Colonic mucosa (tissue), 4 donors: Measurements from ENCODE around the gene NDST1. TPM values are rescaled to one million over a fixed set of nuclear protein-coding genes. Genes with fewer than 3 reads are reported as not detected.

Source experiments
- DNase-seq: peaks from one replicate; pipeline ENCODE4 v3.0.0-alpha.2; 2020
- H3K27ac ChIP-seq: fragments of 200-600 bp; one replicate; pipeline ENCODE4 v1.8.0; 2021
- H3K27me3 ChIP-seq: fragments of 200-600 bp; one replicate; pipeline ENCODE4 v1.8.0; 2021
- H3K36me3 ChIP-seq: fragments of 200-600 bp; one replicate; pipeline ENCODE4 v1.8.0; 2021
- H3K4me1 ChIP-seq: fragments of 200-600 bp; one replicate; pipeline ENCODE4 v1.8.0; 2021; ENCODE audit warnings: mild to moderate bottlenecking
- H3K4me3 ChIP-seq: fragments of 200-600 bp; one replicate; pipeline ENCODE4 v1.8.0; 2021
- H3K9ac ChIP-seq, 2 donors: one replicate each; pipeline ENCODE4 v1.7.0; 2013; ENCODE audit warnings: control low read depth in 2 of 2, low read depth in 2 of 2, low read length in 2 of 2
- H3K9me3 ChIP-seq: fragments of 200-600 bp; one replicate; pipeline ENCODE4 v1.8.0; 2021
- intact Hi-C: fragments of 100-400 bp; cut with DNase I; formaldehyde crosslinking; loops from one replicate; pipeline ENCODE4 v1.14.1; 2022
- total RNA-seq, 2 donors: library from RNA; stranded (reverse); fragmentation: NEBNext Ultra II Directional in 1 of 2; extraction: Animal tissue kit (Norgen Biotek cat#: 25700) in 1 of 2; gene quantifications; one replicate each; pipeline ENCODE4 v1.2.1, GENCODE V29; 2021
- TF ChIP-seq, protein P1 (sequence below): fragments of 200-600 bp; IDR thresholded peaks from one replicate; pipeline ENCODE4 v1.8.0; 2022; ENCODE audit warnings: antibody characterized with exemption, mild to moderate bottlenecking
- donor health status: healthy.
- donor health status: DM: no; HTN: no; CAD: no.
- donor health status: DM: no; HTN: no; CAD: no.

Gene NDST1
- total RNA-seq, 2 donors from 2014 or later = 37.4 to 51.3 TPM

DNA sequence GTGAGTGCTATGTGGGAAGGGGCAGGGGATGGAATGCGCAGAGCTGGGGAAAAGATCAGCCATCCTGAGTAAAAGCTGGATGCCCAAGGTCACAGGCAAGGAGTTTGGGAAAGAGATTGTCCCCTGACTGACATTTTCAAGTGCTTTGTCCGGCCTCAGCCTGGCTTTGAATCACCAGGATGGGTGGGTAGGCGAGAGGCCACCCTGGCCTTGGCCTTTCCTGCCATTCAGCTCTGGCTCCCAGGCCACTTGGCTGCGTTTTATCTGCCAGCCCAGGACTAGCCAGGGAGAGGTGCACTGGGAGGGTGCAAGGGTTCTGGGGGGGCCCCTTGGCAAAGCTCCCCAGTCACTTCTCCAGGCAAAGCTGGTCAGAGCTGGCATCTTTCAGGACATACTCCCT, 95.1 kb downstream of the NDST1 start:
- no peak for DNase-seq
- TF ChIP-seq, protein P1, sequence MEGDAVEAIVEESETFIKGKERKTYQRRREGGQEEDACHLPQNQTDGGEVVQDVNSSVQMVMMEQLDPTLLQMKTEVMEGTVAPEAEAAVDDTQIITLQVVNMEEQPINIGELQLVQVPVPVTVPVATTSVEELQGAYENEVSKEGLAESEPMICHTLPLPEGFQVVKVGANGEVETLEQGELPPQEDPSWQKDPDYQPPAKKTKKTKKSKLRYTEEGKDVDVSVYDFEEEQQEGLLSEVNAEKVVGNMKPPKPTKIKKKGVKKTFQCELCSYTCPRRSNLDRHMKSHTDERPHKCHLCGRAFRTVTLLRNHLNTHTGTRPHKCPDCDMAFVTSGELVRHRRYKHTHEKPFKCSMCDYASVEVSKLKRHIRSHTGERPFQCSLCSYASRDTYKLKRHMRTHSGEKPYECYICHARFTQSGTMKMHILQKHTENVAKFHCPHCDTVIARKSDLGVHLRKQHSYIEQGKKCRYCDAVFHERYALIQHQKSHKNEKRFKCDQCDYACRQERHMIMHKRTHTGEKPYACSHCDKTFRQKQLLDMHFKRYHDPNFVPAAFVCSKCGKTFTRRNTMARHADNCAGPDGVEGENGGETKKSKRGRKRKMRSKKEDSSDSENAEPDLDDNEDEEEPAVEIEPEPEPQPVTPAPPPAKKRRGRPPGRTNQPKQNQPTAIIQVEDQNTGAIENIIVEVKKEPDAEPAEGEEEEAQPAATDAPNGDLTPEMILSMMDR = no peak
- Histone ChIP-seq H3K27me3 (no peaks in the 10 kb centered on the region), H3K36me3 (no peaks in the 10 kb centered on the region), H3K9me3 (no peaks in the 10 kb centered on the region), H3K4me1 (peaks cover 7% of the 10 kb centered on the region), H3K27ac (no peak overlapping the region), H3K4me3 (no peak overlapping the region), H3K9ac (no peak overlapping the region)
- intact Hi-C loops = no loop called here

DNA sequence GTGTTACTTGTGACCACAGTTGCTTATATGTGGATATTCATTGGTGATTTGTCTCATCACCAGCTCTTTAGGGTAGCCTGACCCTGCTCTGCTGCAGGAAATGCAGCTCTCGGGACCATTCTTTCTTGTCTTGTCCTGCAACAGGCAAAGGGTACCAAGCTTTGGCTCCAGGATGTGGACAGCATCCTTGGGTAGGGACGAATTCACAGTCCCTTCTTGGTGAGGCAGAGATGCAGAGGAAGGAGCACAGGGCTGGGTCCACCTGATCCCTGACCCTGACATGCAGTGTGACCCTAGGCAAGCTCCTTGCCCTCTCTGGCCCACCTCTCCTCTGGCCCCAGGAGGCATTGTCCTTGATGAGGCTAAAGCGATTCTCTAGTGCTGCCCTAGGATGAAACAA, 95.6 kb downstream of the NDST1 start:
- no peak overlapping the region for H3K9ac ChIP-seq
- TF ChIP-seq, protein P1 = no peak
- no peaks in the 10 kb centered on the region for H3K36me3 ChIP-seq
- H3K9me3 ChIP-seq = no peaks in the 10 kb centered on the region
- no peaks in the 10 kb centered on the region for H3K27me3 ChIP-seq
- peaks cover 7% of the 10 kb centered on the region for H3K4me1 ChIP-seq
- no peak overlapping the region for H3K4me3 ChIP-seq
- no peak overlapping the region for H3K27ac ChIP-seq
- intact Hi-C loops = no loop called here
- DNase-seq = no peak

DNA sequence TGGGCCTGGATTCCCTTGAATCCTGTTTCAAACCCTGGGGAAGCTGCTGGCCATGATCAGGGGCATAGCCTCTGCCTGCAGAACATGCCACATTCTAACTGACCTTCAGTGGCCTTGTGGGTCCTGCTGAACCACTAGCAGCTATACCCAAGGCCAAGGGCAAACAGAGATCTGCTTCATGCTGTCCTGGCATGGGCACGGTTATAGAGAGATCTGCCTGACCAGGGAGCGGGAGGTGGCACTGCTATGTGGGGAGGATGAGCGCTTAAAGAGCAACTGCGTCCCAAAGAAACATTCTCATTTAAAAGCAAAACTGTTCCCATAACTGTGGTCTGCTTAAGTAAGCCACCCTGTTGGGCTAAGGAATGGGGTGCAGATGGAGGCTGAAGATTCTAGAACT, 96.1 kb downstream of the NDST1 start:
- no peak for DNase-seq
- Histone ChIP-seq H3K36me3 (no peaks in the 10 kb centered on the region), H3K9ac (no peak overlapping the region), H3K27ac (no peak overlapping the region), H3K9me3 (no peaks in the 10 kb centered on the region), H3K4me3 (no peak overlapping the region), H3K4me1 (peaks cover 7% of the 10 kb centered on the region), H3K27me3 (no peaks in the 10 kb centered on the region)
- intact Hi-C loops = no loop called here
- TF ChIP-seq, protein P1 = no peak

DNA sequence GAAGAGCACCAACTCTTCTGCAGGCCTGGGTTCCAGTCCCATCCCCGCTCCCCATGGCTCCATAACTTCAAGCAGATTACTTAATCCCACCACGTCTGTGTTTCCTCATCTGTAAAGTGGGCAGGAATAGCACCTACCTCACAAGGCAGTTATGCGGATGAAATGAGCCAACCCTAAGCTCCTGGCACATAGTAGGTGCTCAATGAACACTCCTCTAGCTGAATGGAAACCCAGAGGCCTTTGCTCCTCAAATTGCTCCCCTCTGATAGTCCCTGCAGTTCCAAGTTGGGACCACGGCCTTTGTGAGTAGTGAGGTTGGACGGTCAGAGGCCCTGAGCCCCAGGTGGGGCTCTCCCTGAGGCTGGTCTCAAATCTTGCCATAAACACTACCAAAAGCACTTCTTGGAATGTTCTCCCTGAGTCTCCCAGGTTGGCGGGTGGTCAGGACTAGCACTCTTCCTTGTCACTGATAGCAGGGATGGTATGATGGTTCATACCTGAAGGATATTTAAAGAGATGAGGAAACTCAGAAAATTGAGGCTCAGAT, 97.0 kb downstream of the NDST1 start:
- no peaks in the 10 kb centered on the region for H3K27me3 ChIP-seq
- H3K4me1 ChIP-seq = peaks cover 2% of the 10 kb centered on the region
- no peak overlapping the region for H3K27ac ChIP-seq
- no peak overlapping the region for H3K4me3 ChIP-seq
- H3K9ac ChIP-seq = no peak overlapping the region
- intact Hi-C loops = no loop called here
- H3K36me3 ChIP-seq = no peaks in the 10 kb centered on the region
- DNase-seq = no peak
- H3K9me3 ChIP-seq = no peaks in the 10 kb centered on the region
- TF ChIP-seq, protein P1 = no peak

DNA sequence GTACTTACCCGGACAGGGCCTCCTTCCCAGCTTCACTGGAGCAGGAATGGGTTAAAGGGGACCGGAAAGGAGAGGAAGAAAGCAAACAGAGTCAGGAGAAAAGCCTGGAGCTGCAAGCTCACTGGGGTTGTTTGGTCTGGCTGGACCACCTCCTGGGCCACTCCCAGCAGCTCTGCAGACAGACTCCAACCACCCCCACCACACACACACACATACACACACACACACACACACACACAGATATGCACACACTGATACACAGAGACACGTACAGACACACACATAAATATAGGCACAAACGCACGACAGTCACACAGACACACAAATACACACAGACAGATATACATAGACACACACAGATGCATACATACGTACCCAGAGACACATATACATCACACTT, 97.6 kb downstream of the NDST1 start:
- Histone ChIP-seq H3K36me3 (no peaks in the 10 kb centered on the region), H3K27ac (no peak overlapping the region), H3K27me3 (no peaks in the 10 kb centered on the region), H3K9me3 (no peaks in the 10 kb centered on the region), H3K4me1 (no peaks in the 10 kb centered on the region), H3K9ac (no peak overlapping the region), H3K4me3 (no peak overlapping the region)
- DNase-seq = no peak
- TF ChIP-seq, protein P1 = no peak
- intact Hi-C loops = no loop called here
